ENCODE data around the gene GRB14.
A peak's percentile ranks its signal among the peaks of the same experiment; 100 is the strongest.

- TF ChIP-seq TCF12 (IDR thresholded peaks at IDR 0.05; ENCODE audit: low read depth) (peak; percentile 15; the same call in 1 of the 2 replicates), EGR1 (IDR thresholded peaks at IDR 0.05) (peak; percentile 92), MAX (IDR thresholded peaks at IDR 0.05) (peak; percentile 68), RAD21 (IDR thresholded peaks at IDR 0.05; ENCODE audit: low read depth) (no peak)
These were observed at the start of gene GRB14 for GRCh38 chr2:164620873-164621763.
